ENCODE measurements around the gene SPATS2.

- TF ChIP-seq CTCF (IDR thresholded peaks at IDR 0.05) (no peak), EZH2phosphoT487 (IDR thresholded peaks at IDR 0.05) (no peak)
These were observed 189.3 kb downstream of the SPATS2 start for GRCh38 chr12:49556391-49557186.
